GOT3 (cell line): ENCODE data around the gene FBXW2.
"Not testable (repeated sequence)": the region's sequence is repeated elsewhere in the genome, so short reads cannot be mapped to it uniquely, and the experiment has no call there.

Source experiments
- DNase-seq: peaks from one replicate; lab custom pipeline; 2025; ENCODE audit warnings: mixed read lengths; lab: John Stamatoyannopoulos, UW

FBXW2 gene

GRCh38 chr9:120778758-120779157 lies 14.5 kb downstream of the FBXW2 start:
- DNase-seq = no peak

- no peak for DNase-seq
Measured at GRCh38 chr9:120777229-120777628, 16.0 kb downstream of the FBXW2 start.

GRCh38 chr9:120776788-120777187 lies 16.4 kb downstream of the FBXW2 start:
- DNase-seq = no peak

- no peak for DNase-seq
Measured at GRCh38 chr9:120775859-120776258, 17.4 kb downstream of the FBXW2 start.

- no peak for DNase-seq
Measured at GRCh38 chr9:120774719-120775118, 18.5 kb downstream of the FBXW2 start.

- DNase-seq = no peak
Measured at GRCh38 chr9:120773256-120773655, 20.0 kb downstream of the FBXW2 start.

GRCh38 chr9:120770931-120771330 lies 22.3 kb downstream of the FBXW2 start:
- no peak for DNase-seq

- no peak for DNase-seq
Measured at GRCh38 chr9:120768886-120769285, 24.3 kb downstream of the FBXW2 start.

- DNase-seq = no peak
Measured at GRCh38 chr9:120768247-120768646, 25.0 kb downstream of the FBXW2 start.

GRCh38 chr9:120767451-120767850 lies 25.8 kb downstream of the FBXW2 start:
- DNase-seq = no peak

GRCh38 chr9:120765910-120766425 lies 27.2 kb downstream of the FBXW2 start:
- DNase-seq = no peak

GRCh38 chr9:120764476-120764875 lies 28.7 kb downstream of the FBXW2 start:
- DNase-seq = no peak

GRCh38 chr9:120761006-120761405 lies 32.2 kb downstream of the FBXW2 start:
- no peak for DNase-seq

GRCh38 chr9:120759755-120760400 lies 33.3 kb downstream of the FBXW2 start:
- no peak for DNase-seq

GRCh38 chr9:120758544-120758943 lies 34.7 kb downstream of the FBXW2 start:
- DNase-seq = no peak

GRCh38 chr9:120757026-120757913 lies 35.9 kb downstream of the FBXW2 start:
- no peak for DNase-seq

GRCh38 chr9:120756531-120756930 lies 36.7 kb downstream of the FBXW2 start:
- no peak for DNase-seq

GRCh38 chr9:120755810-120756434 lies 37.3 kb downstream of the FBXW2 start:
- no peak for DNase-seq

GRCh38 chr9:120755044-120755443 lies 38.2 kb downstream of the FBXW2 start:
- DNase-seq = no peak

GRCh38 chr9:120750421-120750820 lies 42.8 kb downstream of the FBXW2 start:
- DNase-seq = no peak

- not testable (repeated sequence) for DNase-seq
Measured at GRCh38 chr9:120746366-120746765, 46.9 kb downstream of the FBXW2 start.

- DNase-seq = no peak
Measured at GRCh38 chr9:120745278-120745677, 47.9 kb downstream of the FBXW2 start.

- DNase-seq = no peak
Measured at GRCh38 chr9:120742951-120743416, 50.2 kb downstream of the FBXW2 start.
